CD4-positive, alpha-beta memory T cell (primary cell): ENCODE measurements around the gene SAMD4B. TPM values are rescaled to one million over a fixed set of nuclear protein-coding genes. Genes with fewer than 3 reads are reported as not detected.
"Not testable (repeated sequence)": the region's sequence is repeated elsewhere in the genome, so short reads cannot be mapped to it uniquely, and the experiment has no call there.

Experiments used
- CTCF ChIA-PET: fragments of 350-600 bp; sonication (Branson Sonifier 250); formaldehyde crosslinking; loops from one replicate; lab custom pipeline; 2021; ENCODE audit warnings: inconsistent platforms; ENCODE audit not compliant: partially characterized antibody; lab: Charles Lee
- POLR2A ChIA-PET: fragments of 350-600 bp; sonication (Branson Sonifier 250); formaldehyde crosslinking; loops from one replicate; lab custom pipeline; 2021; ENCODE audit not compliant: partially characterized antibody; lab: Charles Lee
- DNase-seq, 5 donors: peaks; one replicate each; pipeline versions ENCODE4 v3.0.0 to v3.0.0-alpha.2; 2020 to 2022; ENCODE audit warnings: mixed read lengths in 1 of 5
- H3K27ac ChIP-seq: one replicate; pipeline ENCODE4 v1.7.0; 2013; ENCODE audit warnings: low read depth, low read length
- H3K27me3 ChIP-seq: 2 replicates; pipeline ENCODE4 v1.7.0; 2013; ENCODE audit warnings: mild to moderate bottlenecking, low read length, moderate library complexity; ENCODE audit not compliant: insufficient read depth
- H3K36me3 ChIP-seq: 2 replicates; pipeline ENCODE4 v1.7.0; 2013; ENCODE audit warnings: mild to moderate bottlenecking, low read length, moderate library complexity; ENCODE audit not compliant: insufficient read depth
- H3K4me1 ChIP-seq: 2 replicates; pipeline ENCODE4 v1.7.0; 2013; ENCODE audit warnings: mild to moderate bottlenecking, low read length, moderate library complexity; ENCODE audit not compliant: insufficient read depth
- H3K4me3 ChIP-seq, 2 donors: one replicate each; pipeline ENCODE4 v1.7.0; 2013; ENCODE audit warnings: low read length in 2 of 2, mild to moderate bottlenecking in 1 of 2
- H3K9me3 ChIP-seq, 2 donors: one replicate each; pipeline ENCODE4 v1.7.0; 2013; ENCODE audit warnings: low read length in 2 of 2, control low read depth in 1 of 2; ENCODE audit not compliant: control insufficient read depth in 1 of 2
- H3K27ac Mint-ChIP-seq, 7 donors: one replicate each; pipeline ENCODE4 v1.8.0; 2020 to 2021; ENCODE audit warnings: mixed read lengths in 7 of 7, mild to moderate bottlenecking in 6 of 7, inconsistent platforms in 3 of 7, moderate library complexity in 3 of 7
- H3K27me3 Mint-ChIP-seq, 2 donors: one replicate each; pipeline ENCODE4 v1.8.0; 2020 to 2021; ENCODE audit warnings: mixed read lengths in 2 of 2
- H3K36me3 Mint-ChIP-seq, 2 donors: one replicate each; pipeline ENCODE4 v1.8.0; 2020 to 2021; ENCODE audit warnings: mixed read lengths in 2 of 2, inconsistent platforms in 1 of 2, mild to moderate bottlenecking in 1 of 2
- H3K4me1 Mint-ChIP-seq, 4 donors: one replicate each; pipeline ENCODE4 v1.8.0; 2020 to 2021; ENCODE audit warnings: mixed read lengths in 4 of 4, mild to moderate bottlenecking in 1 of 4
- H3K4me3 Mint-ChIP-seq, 8 donors: one replicate each; pipeline ENCODE4 v1.8.0; 2020 to 2021; ENCODE audit warnings: mixed read lengths in 8 of 8, mild to moderate bottlenecking in 7 of 8, moderate library complexity in 6 of 8, inconsistent platforms in 3 of 8
- H3K9me3 Mint-ChIP-seq, 8 donors: one replicate each; pipeline ENCODE4 v1.8.0; 2020 to 2021; ENCODE audit warnings: mixed read lengths in 8 of 8, mild to moderate bottlenecking in 5 of 8, inconsistent platforms in 3 of 8, moderate library complexity in 1 of 8
- intact Hi-C: fragments of 100-400 bp; cut with micrococcal nuclease; formaldehyde crosslinking; loops from one replicate; pipeline ENCODE4 v1.15.1; 2023
- polyA plus RNA-seq, 2 donors: library from polyadenylated mRNA; unstranded; fragments of 300-500 nt; fragmentation: Illumina TruSeq; gene quantifications; one replicate each; pipeline ENCODE4 v1.2.3, GENCODE V29; 2021
- total RNA-seq, 2 experiments: library from RNA; stranded (reverse); gene quantifications; one replicate each; pipeline ENCODE4 v1.2.3, GENCODE V29; 2021

SAMD4B gene
- total and polyA plus RNA-seq, 4 experiments from 2014 or later, result 7.3 to 79.6 (median 42.6) TPM

- intact Hi-C loops, result no loop called here
- peak overlapping the region; percentile 67 to 99 for H3K4me3 ChIP-seq
- Mint-ChIP-seq H3K36me3 (peaks cover 11 to 35% of the 10 kb centered on the region in 2 donors), H3K27ac (peak overlapping the region; percentile 96 to 100 (median 99)), H3K27me3 (no peaks in the 10 kb centered on the region), H3K9me3 (no peaks in the 10 kb centered on the region), H3K4me1 (peaks cover 31 to 74% (median 54%) of the 10 kb centered on the region in 4 donors), H3K4me3 (peak overlapping the region; percentile 97 to 100 (median 98))
- no peaks in the 10 kb centered on the region for H3K9me3 ChIP-seq
- CTCF ChIA-PET, result interaction anchor here (0.9 to 1.9 kb wide), 7 partner anchors 8 to 214 kb away, joined by 3 to 9 read pairs (median 5); partner anchors contain the start of genes EID2B and RPS16
- peaks cover 4% of the 10 kb centered on the region for H3K36me3 ChIP-seq
- DNase-seq, result peak in 3 of 5 donors; percentile 30 to 59 (median 39)
- POLR2A ChIA-PET, result interaction anchor here (0.7 to 2.7 kb wide), 25 partner anchors 8 to 940 kb away, joined by 3 to 21 read pairs (median 5); partner anchors contain the start of genes FAM98C, MED29, PAF1 and PAK4
- H3K27me3 ChIP-seq, result no peaks in the 10 kb centered on the region
- H3K4me1 ChIP-seq, result peaks cover 74% of the 10 kb centered on the region
- peak overlapping the region; percentile 88 for H3K27ac ChIP-seq
These were observed 7.1 kb upstream of the SAMD4B start for GRCh38 chr19:39335168-39335548.

DNA sequence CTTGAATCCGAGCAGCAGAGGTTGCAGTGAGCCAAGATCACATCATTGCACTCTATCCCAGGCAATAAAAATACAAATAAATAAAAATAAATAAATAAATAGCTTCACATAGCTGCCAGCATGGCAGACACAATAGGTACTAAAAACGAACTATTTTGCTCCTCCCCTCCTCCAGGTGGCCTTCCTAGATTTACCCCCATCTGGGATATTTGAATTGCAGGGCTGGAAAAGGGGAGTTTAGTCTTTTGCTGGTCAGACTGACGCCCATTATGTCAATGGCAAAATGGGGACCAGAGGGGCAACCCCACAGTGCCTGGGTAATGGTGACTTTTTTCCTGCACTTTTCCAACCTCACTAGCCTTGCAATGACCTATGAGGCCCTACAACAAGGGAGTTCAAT lies 5.7 kb upstream of the SAMD4B start:
- Mint-ChIP-seq H3K27ac (peak overlapping the region; percentile 96 to 100 (median 99)), H3K27me3 (no peaks in the 10 kb centered on the region), H3K36me3 (peaks cover 11 to 26% of the 10 kb centered on the region in 2 donors), H3K4me1 (peaks cover 36 to 77% (median 55%) of the 10 kb centered on the region in 4 donors), H3K4me3 (peak overlapping the region; percentile 97 to 100 (median 98)), H3K9me3 (no peaks in the 10 kb centered on the region)
- H3K9me3 ChIP-seq, result no peaks in the 10 kb centered on the region
- intact Hi-C loops, result no loop called here
- ChIA-PET CTCF (interaction anchor here (1.1 to 1.9 kb wide), 5 partner anchors 9 to 215 kb away, joined by 3 to 9 read pairs (median 5); partner anchors contain the start of genes EID2B and RPS16), POLR2A (interaction anchor here (0.7 to 2.7 kb wide), 19 partner anchors 9 to 487 kb away, joined by 4 to 21 read pairs (median 7); partner anchors contain the start of genes LRFN1, MED29, PAF1 and PAK4)
- peak overlapping the region in 1 of 2 donors; percentile 99 for H3K4me3 ChIP-seq
- peaks cover 71% of the 10 kb centered on the region for H3K4me1 ChIP-seq
- DNase-seq, result no peak
- H3K27ac ChIP-seq, result peak overlapping the region; percentile 88
- H3K36me3 ChIP-seq, result peaks cover under 1% of the 10 kb centered on the region
- H3K27me3 ChIP-seq, result no peaks in the 10 kb centered on the region

- Mint-ChIP-seq H3K27ac (peak overlapping the region; percentile 65 to 97 (median 91)), H3K4me3 (peak overlapping the region in 6 of 8 donors; percentile 41 to 98 (median 72)), H3K36me3 (peaks cover 8 to 24% of the 10 kb centered on the region in 2 donors), H3K9me3 (no peaks in the 10 kb centered on the region), H3K4me1 (peaks cover 44 to 78% (median 59%) of the 10 kb centered on the region in 4 donors), H3K27me3 (no peaks in the 10 kb centered on the region)
- H3K27ac ChIP-seq, result no peak overlapping the region
- peaks cover 59% of the 10 kb centered on the region for H3K4me1 ChIP-seq
- no peaks in the 10 kb centered on the region for H3K27me3 ChIP-seq
- no peaks in the 10 kb centered on the region for H3K9me3 ChIP-seq
- ChIA-PET CTCF (no interaction called here), POLR2A (interaction anchor here (1.8 kb wide), 1 partner anchor 52 kb away, joined by 6 read pairs; the partner anchor contains the start of genes MED29 and PAF1)
- intact Hi-C loops, result loop anchor here (5.0 kb wide), 1 partner anchor 483 kb away; no protein-coding TSS in a partner anchor
- no peak for DNase-seq
- H3K4me3 ChIP-seq, result no peak overlapping the region
- H3K36me3 ChIP-seq, result no peaks in the 10 kb centered on the region
These were observed 2.5 kb upstream of the SAMD4B start for GRCh38 chr19:39339674-39340073.

- Mint-ChIP-seq H3K4me1 (peaks cover 45 to 78% (median 59%) of the 10 kb centered on the region in 4 donors), H3K36me3 (peaks cover 6 to 24% of the 10 kb centered on the region in 2 donors), H3K4me3 (peak overlapping the region; percentile 26 to 98 (median 72)), H3K27ac (peak overlapping the region; percentile 84 to 97 (median 91))
- H3K36me3 ChIP-seq, H3K27me3 ChIP-seq, CTCF ChIA-PET, H3K27me3 Mint-ChIP-seq, H3K4me3 ChIP-seq, H3K9me3 ChIP-seq, DNase-seq, H3K9me3 Mint-ChIP-seq: not testable (repeated sequence)
- POLR2A ChIA-PET, result interaction anchor here (1.8 kb wide), 1 partner anchor 51 kb away, joined by 6 read pairs; the partner anchor contains the start of genes MED29 and PAF1
- intact Hi-C loops, result loop anchor here (5.0 kb wide), 1 partner anchor 482 kb away; no protein-coding TSS in a partner anchor
- Histone ChIP-seq H3K4me1 (peaks cover 59% of the 10 kb centered on the region), H3K27ac (peak overlapping the region; percentile 78)
These were observed 2.1 kb upstream of the SAMD4B start for GRCh38 chr19:39340156-39340555.

- no peak for DNase-seq
- no peaks in the 10 kb centered on the region for H3K36me3 ChIP-seq
- intact Hi-C loops, result loop anchor here (5.0 kb wide), 1 partner anchor 481 kb away; no protein-coding TSS in a partner anchor
- Mint-ChIP-seq H3K4me3 (peak overlapping the region; percentile 87 to 99 (median 94)), H3K27ac (peak overlapping the region; percentile 91 to 98 (median 95)), H3K9me3 (no peaks in the 10 kb centered on the region), H3K27me3 (no peaks in the 10 kb centered on the region), H3K36me3 (peaks cover 4 to 20% of the 10 kb centered on the region in 2 donors), H3K4me1 (peaks cover 48 to 78% (median 62%) of the 10 kb centered on the region in 4 donors)
- peak overlapping the region; percentile 78 for H3K27ac ChIP-seq
- ChIA-PET POLR2A (interaction anchor here (0.9 to 3.7 kb wide), 12 partner anchors 11 to 104 kb away, joined by 3 to 29 read pairs (median 8); partner anchors contain the start of genes MED29, PAF1, PLEKHG2 and RPS16), CTCF (no interaction called here)
- H3K4me3 ChIP-seq, result peak overlapping the region; percentile 86 to 91
- no peaks in the 10 kb centered on the region for H3K27me3 ChIP-seq
- H3K9me3 ChIP-seq, result no peaks in the 10 kb centered on the region
- peaks cover 65% of the 10 kb centered on the region for H3K4me1 ChIP-seq
These were observed 997 bp upstream of the SAMD4B start for GRCh38 chr19:39341129-39341718.

DNA sequence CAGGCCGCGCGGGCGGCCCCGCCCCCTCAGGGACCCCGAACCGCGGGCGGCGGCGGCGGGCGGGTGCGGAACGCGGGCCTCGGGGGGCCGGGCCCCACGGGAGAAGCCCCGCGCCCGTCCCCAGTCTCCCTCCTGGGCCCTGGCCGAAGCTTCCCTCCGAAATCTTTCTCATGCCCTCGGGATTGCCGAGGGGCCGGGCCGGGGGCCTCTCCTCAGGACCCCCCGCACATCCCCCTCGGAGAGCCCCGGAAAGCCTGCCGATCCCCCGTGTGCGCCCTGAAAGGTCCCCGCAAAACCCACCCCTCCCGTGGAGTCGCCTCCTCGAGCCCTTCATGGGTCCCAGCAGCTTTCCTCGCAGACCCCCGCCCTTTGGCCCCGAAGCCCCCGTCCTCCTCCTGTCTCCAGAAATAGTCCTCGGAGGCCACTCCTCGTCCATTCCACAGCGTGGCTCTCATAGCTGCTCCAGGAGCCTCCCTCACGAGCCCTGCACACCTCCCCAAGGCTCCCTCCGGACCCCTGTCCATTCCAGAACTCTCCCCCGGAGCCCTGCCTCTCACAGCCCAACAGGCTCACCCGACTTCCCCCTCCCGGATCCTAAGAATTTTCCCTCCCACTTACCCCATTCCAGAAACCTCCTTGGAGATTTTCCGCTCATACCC lies 555 bp downstream of the SAMD4B start:
- H3K36me3 Mint-ChIP-seq, result peaks cover 4 to 31% of the 10 kb centered on the region in 2 donors
- H3K4me3 ChIP-seq, result peak overlapping the region; percentile 29 to 73
- peaks cover 51 to 77% (median 63%) of the 10 kb centered on the region in 4 donors for H3K4me1 Mint-ChIP-seq
- H3K36me3 ChIP-seq, result no peaks in the 10 kb centered on the region
- peak overlapping the region; percentile 80 to 88 (median 83) for H3K4me3 Mint-ChIP-seq
- no peaks in the 10 kb centered on the region for H3K9me3 ChIP-seq
- no peaks in the 10 kb centered on the region for H3K9me3 Mint-ChIP-seq
- H3K4me1 ChIP-seq, result peaks cover 57% of the 10 kb centered on the region
- intact Hi-C loops, result loop anchor here (1.0 to 5.0 kb wide), 5 partner anchors 49 to 480 kb away; partner anchors contain the start of genes MED29, PAF1, PAK4 and PLEKHG2
- peak overlapping the region; percentile 88 to 95 (median 92) for H3K27ac Mint-ChIP-seq
- H3K27ac ChIP-seq, result peak overlapping the region; percentile 77
- H3K27me3 Mint-ChIP-seq, result no peaks in the 10 kb centered on the region
- no peaks in the 10 kb centered on the region for H3K27me3 ChIP-seq
- POLR2A ChIA-PET, result interaction anchor here (0.9 to 3.7 kb wide), 16 partner anchors 7 to 102 kb away, joined by 3 to 29 read pairs (median 8); partner anchors contain the start of genes IFNL1, MED29, PAF1 and PLEKHG2
- DNase-seq, result no peak
- CTCF ChIA-PET, result interaction anchor here (0.8 to 1.9 kb wide), 7 partner anchors 11 to 93 kb away, joined by 3 to 5 read pairs (median 3); partner anchors contain the start of gene RPS16
